OCI-M2 (cell line): ENCODE measurements around the gene TICAM1.
"Not testable (repeated sequence)": the region's sequence is repeated elsewhere in the genome, so short reads cannot be mapped to it uniquely, and the experiment has no call there.

Experiments
- DNase-seq: peaks from one replicate; lab custom pipeline; 2025; ENCODE audit not compliant: unreplicated experiment; lab: John Stamatoyannopoulos, UW

The TICAM1 gene

GRCh38 chr19:4831304-4831978, at the start of gene TICAM1:
Gene TICAM1, minus strand, starts transcription at chr19:4831712. Its CDS starts 13,335 bp downstream, at chr19:4818377.
- DNase-seq = no peak

GRCh38 chr19:4879041-4879440, 47.5 kb upstream of the TICAM1 start:
- no peak for DNase-seq

DNA sequence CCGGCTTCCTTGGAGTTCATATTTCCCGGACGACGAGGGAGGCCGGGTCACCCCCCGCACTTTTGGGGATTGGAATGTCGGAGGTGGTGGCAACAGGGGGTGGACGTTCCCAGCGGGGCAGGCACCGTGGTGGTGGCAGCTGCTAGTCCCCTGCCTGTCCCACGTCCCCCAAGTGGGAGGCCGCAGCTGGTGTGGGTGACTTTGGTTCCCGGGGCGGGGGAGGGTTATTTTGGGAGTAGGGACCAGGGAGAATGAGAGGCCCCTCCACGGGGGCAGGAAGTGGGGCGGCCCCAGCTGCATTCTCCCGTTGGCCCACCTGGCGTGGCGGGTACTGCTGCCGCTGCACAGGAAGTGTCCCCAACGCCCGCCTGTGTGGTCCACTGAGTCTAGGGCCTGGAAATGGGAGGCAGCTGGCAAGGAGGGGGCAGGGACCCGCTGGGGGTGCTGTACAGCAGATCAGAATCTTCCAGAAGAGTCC, 47.0 kb upstream of the TICAM1 start:
- DNase-seq = no peak

- DNase-seq = no peak
These were observed 46.4 kb upstream of the TICAM1 start for GRCh38 chr19:4877753-4878490.

GRCh38 chr19:4873930-4874329, 42.4 kb upstream of the TICAM1 start:
- DNase-seq = no peak

DNA sequence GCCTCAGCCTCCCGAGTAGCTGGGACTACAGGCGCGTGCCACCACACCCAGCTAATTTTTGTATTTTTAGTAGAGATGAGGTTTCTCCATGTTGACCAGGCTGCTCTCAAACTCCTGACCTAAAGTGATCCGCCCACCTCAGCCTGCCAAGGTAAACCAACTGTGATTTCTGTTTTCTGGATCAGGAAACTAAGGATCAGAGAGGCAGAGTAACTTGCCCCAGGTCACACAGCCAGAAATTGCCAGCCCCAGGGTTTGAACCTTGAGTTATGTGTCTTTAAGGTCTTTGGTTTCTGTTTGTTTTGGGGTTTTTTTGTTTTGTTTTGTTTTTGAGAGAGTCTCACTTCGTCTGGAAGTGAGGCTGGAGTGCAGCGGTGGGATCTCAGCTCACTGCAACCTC, 40.2 kb upstream of the TICAM1 start:
- no peak for DNase-seq

GRCh38 chr19:4870025-4870700, 38.7 kb upstream of the TICAM1 start:
- peak; percentile 13 for DNase-seq

- no peak for DNase-seq
These were observed 36.8 kb upstream of the TICAM1 start for GRCh38 chr19:4868286-4868834.

DNA sequence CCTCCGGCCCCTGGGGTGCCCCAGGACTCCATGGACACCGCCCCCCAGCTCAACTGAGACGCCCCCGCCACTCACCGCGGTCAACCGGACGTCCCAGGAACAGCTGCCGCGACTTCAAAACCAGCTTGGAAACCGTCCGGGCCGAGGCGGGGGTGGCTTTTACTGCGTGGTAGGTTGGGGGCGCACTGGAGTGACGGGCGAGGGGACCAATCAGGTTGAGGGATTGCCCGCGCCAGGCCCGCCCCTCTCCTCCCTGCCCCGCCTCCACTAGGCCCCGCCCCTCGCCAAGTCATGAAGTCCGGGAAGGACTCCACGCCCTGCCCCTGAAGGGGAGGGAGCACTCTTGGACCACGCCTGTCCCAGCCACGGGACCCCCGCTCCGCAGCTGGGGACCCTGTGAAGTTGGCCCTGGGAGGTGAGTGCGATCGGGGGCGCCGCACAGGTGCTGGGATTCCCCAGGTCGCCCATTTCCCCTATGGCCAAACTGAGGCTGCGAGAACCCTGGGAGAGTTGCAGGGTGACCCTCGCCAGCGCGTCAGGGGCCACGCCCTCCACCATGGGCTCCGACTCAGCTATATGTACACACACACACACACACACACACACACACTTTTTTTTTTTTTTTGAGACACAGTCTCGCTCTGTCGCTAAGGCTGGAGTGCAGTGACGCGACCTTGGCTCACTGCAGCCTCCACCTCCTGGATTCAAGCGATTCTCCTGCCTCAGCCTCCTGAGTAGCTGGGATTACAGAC, 36.2 kb upstream of the TICAM1 start, which contains the start of gene PLIN3:
Gene PLIN3 (minus strand): TSS at position 134 of the 752 bp plus-strand sequence. CDS start 6,273 bp downstream, outside the sequence.
- peak; percentile 51 for DNase-seq

DNA sequence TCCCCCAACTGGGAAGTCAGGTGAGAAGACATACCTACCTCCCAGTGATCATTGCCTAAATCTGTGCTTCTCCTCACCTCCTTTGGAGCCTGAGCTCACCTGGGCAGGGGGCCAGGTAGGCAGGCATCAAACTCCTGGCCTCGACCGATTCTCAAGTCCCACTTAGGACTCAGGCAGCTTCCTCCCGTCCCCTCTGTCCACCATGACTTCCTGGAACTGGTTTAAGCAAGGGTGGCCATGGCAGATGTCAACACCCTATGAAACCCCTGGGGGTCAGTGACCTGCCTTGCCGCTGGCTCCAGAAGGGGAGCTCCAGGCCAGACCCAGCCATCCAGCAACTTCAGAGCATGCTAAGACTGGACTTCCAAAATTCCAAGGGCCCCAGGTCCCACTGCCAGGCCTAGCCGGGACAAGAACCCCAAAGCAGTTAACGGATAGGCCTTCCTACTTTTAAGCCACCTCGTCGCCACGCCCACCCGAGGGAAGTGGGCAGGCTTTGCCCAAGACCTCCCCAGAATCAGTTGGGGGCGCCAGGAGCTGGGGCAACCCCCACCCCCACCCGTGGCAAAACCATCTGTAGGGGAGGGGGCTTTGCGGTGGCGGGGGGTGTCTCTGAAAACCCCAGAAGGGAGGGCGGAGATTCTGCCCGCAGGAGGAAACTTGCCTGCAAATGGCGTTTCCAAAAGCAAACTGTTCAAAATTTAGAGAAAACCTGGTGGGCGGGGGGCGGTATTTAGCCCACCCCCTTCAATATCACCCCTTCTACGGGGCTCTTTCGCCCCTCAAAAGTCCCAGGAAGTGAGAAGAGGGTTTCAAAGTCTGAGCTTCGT, 35.3 kb upstream of the TICAM1 start:
- no peak for DNase-seq

GRCh38 chr19:4861147-4861546, 29.6 kb upstream of the TICAM1 start:
- no peak for DNase-seq

GRCh38 chr19:4859697-4860096, 28.2 kb upstream of the TICAM1 start:
- DNase-seq = no peak

DNA sequence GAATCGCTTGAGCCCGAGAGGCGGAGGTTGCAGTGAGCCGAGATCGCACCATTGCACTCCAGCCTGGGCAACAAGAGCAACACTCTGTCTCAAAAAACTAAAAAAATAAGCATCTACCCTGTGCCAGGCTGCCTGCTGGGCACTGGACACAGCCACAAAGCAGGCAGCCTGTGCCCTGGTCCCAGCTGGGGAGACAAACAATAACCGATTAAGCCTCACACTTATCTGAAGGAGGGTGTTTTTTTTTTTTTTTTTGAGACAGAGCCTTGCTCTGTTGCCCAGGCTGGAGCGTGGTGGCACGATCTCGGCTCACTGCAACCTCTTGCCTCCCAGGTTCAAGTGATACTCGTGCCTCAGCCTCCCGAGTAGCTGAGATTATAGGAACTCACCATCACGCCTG, 25.0 kb upstream of the TICAM1 start:
- not testable (repeated sequence) for DNase-seq

GRCh38 chr19:4853506-4853905, 22.0 kb upstream of the TICAM1 start:
- DNase-seq = not testable (repeated sequence)

GRCh38 chr19:4852484-4852883, 21.0 kb upstream of the TICAM1 start:
- DNase-seq = no peak

GRCh38 chr19:4851551-4852290, 20.2 kb upstream of the TICAM1 start:
- DNase-seq = no peak

DNA sequence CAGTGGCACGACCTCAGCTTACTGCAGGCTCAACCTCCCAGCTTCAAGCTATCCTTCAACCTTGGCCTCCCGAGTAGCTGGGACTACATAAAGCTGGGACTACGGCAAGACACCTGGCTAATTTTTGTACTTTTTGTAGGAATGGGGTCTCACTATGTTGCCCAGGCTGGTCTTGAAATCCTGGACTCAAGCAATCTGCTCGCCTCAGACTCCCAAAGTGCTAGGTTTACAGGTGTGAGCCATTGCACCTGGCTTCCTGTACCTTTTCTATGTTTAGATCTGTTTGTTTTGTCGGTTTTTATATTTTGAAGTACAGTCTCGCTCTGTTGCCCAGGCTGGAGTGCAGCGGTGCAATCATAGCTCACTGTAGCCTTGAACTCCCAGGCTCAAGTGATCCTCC, 17.5 kb upstream of the TICAM1 start:
- no peak for DNase-seq

DNA sequence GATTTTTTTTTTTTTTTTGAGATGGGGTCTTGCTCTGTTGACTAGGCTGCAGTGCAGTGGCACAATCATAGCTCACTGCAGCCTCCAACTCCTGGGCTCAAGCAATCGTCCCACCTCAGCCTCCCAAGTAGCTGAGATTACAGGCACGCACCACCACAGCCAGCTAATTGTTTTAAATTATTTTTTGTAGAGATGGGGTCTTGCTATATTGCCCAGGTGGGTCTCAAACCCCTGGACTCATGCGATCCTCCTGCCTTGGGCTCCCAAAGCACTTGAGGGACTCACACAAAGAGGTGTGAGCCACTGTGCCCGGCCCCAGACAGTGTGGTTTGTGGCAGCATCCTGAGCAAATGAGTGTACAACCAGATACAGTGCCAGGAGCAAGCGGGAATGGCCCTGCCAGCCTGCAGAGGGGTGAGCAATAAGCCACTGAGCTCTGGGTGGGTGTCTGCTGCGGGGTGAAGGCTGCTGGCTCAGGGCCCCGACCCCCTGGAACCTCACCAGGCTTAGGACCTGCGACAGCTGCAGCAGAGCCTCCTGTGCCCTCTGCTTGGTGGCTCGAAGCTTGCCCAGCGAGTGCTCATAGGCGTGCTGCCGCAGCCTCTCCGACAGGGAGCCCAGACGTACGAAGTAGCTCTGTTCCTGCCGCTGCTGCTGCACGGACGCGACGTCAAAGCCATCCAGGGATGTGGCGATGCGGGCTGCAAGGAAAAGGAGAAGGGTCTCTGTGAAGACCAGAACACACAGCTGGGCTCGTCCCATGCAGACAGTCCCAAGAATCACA, 15.9 kb upstream of the TICAM1 start:
- no peak for DNase-seq
